Activated CD4-positive, alpha-beta T cell treated with anti-CD3 and anti-CD28 coated beads, Interleukin-2, amount 50 U/mL, for 16 hours (primary cell): ENCODE data around the gene IFFO2.

Source experiments
- DNase-seq: peaks from one replicate; pipeline ENCODE4 v3.0.0-alpha.2; 2020

Gene IFFO2

GRCh38 chr1:18956193-18957135 is at the start of gene IFFO2:
IFFO2 (minus strand) TSS chr1:18956676; CDS start chr1:18956332, 344 bp downstream.
- peak; percentile 98 for DNase-seq

GRCh38 chr1:19006000-19006399 is 49.5 kb upstream of the IFFO2 start:
- DNase-seq, result no peak

DNA sequence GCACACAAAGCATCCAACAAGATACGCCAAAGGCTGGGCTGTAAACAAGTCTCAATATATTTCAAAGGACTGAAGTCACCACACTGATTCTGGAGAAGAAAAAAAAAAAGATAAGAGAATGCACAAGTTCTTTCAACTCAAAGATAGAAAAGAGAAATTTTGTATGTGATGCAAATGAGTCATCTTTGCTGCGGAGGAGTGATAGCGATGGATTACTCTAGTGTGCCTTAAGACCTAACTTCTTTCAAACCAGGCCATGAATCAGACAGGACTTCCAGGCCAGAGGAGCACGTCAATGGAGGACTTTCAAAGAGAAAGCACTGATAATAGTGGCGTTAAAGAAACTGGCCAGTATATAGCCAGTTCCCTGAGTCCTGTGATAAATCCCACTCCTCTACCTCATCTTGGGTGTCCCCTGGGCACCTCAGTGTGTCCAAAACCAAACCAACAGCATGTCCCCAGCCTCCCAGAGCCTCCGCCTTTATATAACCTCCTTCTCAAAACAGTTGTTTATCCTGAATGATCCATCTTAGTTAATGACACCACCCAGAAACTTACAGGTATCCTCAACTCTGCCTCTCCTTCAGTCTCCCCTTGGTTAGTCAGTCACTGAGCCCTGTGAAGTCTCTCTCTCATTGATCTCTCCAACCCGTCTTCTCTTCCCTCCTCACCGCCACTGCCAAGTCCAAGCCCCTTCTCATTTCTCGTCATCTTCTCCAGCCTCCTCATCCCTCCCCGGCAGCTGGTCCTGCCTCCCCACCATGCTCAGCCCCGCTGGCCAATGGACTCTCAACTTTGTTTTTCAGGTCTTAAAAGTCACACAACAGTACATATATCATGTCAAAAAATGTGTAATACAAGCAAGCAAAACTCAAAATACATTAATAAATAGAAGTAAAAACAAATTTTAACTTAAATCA is 47.2 kb upstream of the IFFO2 start:
- DNase-seq, result peak; percentile 21

- no peak for DNase-seq
These were observed 43.6 kb upstream of the IFFO2 start for GRCh38 chr1:19000065-19000464.

- DNase-seq, result no peak
These were observed 42.9 kb upstream of the IFFO2 start for GRCh38 chr1:18999359-18999758.

DNA sequence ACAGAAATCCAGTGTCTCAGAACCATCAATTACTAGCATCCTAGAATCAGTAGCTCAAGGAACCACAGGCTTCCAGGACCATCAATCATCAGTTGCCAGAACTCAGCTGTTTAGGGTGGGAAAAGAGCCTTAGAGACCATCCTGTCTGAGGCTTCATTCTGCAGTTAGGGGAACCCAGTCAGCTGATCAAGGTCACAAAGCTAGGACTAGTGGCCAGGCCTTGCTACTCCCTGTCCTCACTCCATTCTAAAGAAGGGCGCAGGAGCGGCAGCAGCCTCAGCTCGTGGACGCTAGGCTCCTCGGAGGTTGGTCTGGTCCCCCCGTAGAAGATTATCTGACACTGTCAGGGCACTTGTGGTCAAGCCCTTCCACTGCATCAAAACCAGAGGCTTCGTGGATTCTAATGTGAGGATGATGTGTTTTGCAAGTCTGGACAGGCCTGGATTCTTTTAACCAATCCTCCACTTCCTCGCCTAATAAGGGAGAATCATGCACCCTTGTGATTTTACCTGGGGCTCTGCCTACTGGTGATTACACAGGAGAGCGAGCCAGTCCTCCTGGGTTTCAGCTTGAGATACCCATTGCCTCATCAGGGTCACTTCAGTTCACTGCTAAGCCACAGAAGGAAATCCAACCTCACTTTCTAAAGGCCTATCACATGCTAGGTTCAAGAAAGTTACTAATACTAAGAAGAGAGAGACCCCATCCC is 41.7 kb upstream of the IFFO2 start:
- no peak for DNase-seq

- no peak for DNase-seq
These were observed 41.0 kb upstream of the IFFO2 start for GRCh38 chr1:18997508-18997907.

- no peak for DNase-seq
These were observed 40.2 kb upstream of the IFFO2 start for GRCh38 chr1:18996548-18997177.

DNA sequence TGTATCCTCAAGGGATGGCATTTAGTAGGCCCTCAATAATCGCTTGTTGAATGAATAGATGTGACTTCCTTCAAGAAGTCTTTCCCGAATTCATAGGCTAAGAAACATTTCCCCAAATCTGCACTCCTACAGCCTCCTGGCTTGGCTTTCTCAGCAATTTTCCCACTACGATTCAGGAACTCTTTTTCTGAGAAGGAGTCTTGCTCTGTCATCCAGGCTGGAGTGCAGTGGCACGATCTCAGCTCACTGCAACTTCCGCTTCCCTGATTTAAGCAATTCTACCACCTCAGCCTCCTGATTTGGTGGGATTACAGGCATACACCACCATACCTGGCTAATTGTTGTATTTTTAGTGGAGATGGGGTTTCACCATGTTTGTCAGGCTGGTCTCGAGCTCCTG is 37.9 kb upstream of the IFFO2 start:
- DNase-seq, result no peak

GRCh38 chr1:18992646-18993045 is 36.2 kb upstream of the IFFO2 start:
- DNase-seq, result no peak

GRCh38 chr1:18991585-18991984 is 35.1 kb upstream of the IFFO2 start:
- no peak for DNase-seq

DNA sequence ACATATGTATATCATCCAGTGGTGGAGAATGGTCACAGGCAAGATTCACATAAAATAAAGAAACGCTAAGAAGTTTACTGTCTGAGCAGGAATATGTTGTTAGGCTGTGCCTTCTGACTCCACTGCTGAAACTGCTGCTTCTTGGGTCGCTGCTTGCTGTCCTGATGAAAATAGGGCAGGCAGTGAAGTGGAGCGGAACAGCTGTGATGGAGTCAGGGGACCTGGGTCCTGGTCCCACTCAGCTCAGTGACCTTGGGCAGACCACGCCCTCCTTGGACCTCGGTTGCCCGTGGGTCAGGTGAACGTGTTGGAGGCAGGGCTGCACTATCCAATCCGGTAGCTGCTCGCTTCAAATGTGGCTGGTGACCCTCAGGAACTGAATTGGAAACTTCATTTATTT is 33.4 kb upstream of the IFFO2 start:
- no peak for DNase-seq

DNA sequence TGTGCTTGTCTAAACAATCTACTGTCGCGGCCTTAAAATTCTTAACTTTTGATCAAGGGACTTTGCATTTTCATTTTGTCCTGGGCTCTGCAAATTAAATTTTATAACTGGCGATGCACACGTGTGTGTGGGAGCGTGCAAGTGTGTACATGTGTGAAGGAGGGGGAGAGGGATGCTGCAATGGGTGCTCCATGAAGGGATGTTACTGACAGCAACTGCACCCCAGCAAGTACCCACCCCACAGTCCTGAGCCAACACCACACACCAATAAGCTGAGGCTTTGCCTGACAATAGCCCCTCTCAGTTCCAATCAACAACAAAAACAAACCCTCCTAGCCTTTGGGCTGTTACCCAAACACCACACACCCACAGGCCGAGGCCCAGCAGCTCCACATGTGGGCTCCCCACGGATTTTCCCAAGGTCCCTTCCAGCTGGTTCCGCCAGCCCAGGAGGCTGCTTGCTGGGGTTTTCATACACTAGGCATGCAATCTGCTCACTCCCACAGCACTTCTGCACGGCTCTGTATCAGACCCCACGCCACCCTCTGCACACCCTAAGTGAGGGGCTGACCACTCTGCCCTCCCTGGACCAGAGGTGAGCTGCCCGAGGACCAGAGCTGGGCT is 32.8 kb upstream of the IFFO2 start:
- no peak for DNase-seq

GRCh38 chr1:18981242-18981641 is 24.8 kb upstream of the IFFO2 start:
- no peak for DNase-seq

- DNase-seq, result no peak
These were observed 22.2 kb upstream of the IFFO2 start for GRCh38 chr1:18978706-18979105.

- DNase-seq, result no peak
These were observed 21.0 kb upstream of the IFFO2 start for GRCh38 chr1:18977428-18977827.

GRCh38 chr1:18976096-18976495 is 19.6 kb upstream of the IFFO2 start:
- no peak for DNase-seq

DNA sequence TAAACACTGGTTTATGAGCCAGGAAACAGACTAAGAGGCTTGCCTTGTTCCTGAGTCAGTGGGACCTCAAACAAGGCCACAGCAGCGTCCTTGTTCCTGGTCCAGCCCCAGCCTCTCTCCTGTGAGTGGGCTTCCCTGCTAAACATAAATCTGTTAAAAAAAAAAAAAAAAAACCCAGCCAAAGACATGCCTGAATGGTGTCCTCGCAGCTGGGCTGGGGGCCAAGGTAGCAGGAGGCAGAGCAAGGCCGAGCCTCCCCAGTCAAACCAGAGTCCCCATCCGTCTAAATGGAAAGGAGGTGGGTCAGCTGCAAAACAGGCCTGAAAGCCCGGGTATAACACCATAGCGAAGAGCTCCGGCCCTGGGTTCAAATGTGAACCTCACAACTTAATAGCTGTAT is 18.1 kb upstream of the IFFO2 start:
- DNase-seq, result no peak

DNA sequence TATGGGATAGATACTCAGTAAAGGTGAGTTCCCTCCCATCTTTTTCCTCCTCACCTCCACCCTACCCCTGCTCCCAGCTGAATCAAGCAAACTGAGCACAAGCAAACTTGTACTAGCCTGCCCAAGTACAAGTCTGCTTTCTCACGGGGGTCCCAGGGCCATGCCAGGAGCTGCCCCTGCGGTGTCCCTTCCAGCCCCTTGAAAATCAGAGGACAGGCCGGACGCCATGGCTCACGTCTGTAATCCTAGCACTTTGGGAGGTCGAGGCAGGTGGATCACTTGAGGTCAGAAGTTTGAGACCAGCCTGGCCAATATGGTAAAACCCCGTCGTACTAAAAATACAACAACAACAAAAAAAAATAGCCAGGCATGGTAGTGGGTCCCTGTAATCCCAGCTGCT is 17.5 kb upstream of the IFFO2 start:
- no peak for DNase-seq

DNA sequence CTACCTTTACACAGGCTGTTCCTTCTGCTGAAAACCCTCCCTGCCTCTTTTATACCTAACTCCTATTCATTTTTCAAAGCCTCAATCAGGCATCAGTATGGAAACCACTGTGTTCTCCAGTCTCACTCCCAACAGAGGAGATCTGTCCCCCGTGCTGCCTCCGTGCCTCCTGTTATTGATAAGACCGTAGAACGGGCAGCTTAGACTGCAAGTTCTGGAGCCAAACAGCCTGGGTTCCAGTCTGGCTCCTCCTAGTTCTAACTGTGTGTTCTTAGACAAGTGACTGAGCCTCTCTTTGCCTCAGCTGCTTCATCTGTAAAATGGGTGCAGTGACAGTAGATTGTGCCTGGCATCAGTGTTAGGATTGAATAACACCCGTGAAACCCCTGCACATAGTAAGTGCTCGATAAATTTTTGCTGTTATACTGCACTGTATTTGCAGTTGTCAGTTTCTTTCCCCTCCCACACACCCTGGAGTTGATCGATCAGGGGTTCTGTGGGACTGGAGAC is 17.0 kb upstream of the IFFO2 start:
- DNase-seq, result no peak

GRCh38 chr1:18972991-18973390 is 16.5 kb upstream of the IFFO2 start:
- DNase-seq, result no peak

GRCh38 chr1:18972531-18972930 is 16.1 kb upstream of the IFFO2 start:
- no peak for DNase-seq
